Measurements from ENCODE around the gene PGLYRP3.

The PGLYRP3 gene

GRCh38 chr1:153312570-153313186 is at the start of gene PGLYRP3:
Gene PGLYRP3, minus strand, starts transcription at chr1:153312952. Its CDS starts 2,287 bp downstream, at chr1:153310665.
- DNase-seq = peak; percentile 10

- DNase-seq = peak; percentile 34
These were observed 49.5 kb upstream of the PGLYRP3 start for GRCh38 chr1:153362187-153362775.

- no peak for DNase-seq
These were observed 48.8 kb upstream of the PGLYRP3 start for GRCh38 chr1:153361480-153362109.

GRCh38 chr1:153360592-153361479 is 48.1 kb upstream of the PGLYRP3 start:
- DNase-seq = no peak

GRCh38 chr1:153360190-153360589 is 47.4 kb upstream of the PGLYRP3 start:
- no peak for DNase-seq

- no peak for DNase-seq
These were observed 46.5 kb upstream of the PGLYRP3 start for GRCh38 chr1:153359241-153359640.

GRCh38 chr1:153358691-153358975 is 45.9 kb upstream of the PGLYRP3 start:
- DNase-seq = no peak

- no peak for DNase-seq
These were observed 45.3 kb upstream of the PGLYRP3 start, which contains the start of gene S100A9 for GRCh38 chr1:153357853-153358690. Gene S100A9, plus strand, starts transcription at chr1:153357854. Its CDS starts 430 bp downstream, at chr1:153358284.

- DNase-seq = peak; percentile 34
These were observed 44.5 kb upstream of the PGLYRP3 start for GRCh38 chr1:153357076-153357852.

GRCh38 chr1:153356392-153357075 is 43.8 kb upstream of the PGLYRP3 start:
- peak; percentile 9 for DNase-seq

GRCh38 chr1:153355445-153356071 is 42.8 kb upstream of the PGLYRP3 start:
- peak; percentile 91 for DNase-seq

- DNase-seq = no peak
These were observed 41.9 kb upstream of the PGLYRP3 start for GRCh38 chr1:153354515-153355193.

- peak; percentile 68 for DNase-seq
These were observed 40.6 kb upstream of the PGLYRP3 start for GRCh38 chr1:153353226-153353947.

- peak; percentile 85 for DNase-seq
These were observed 39.8 kb upstream of the PGLYRP3 start for GRCh38 chr1:153352523-153352922.

GRCh38 chr1:153350321-153350957 is 37.7 kb upstream of the PGLYRP3 start:
- DNase-seq = no peak

GRCh38 chr1:153349363-153350320 is 36.9 kb upstream of the PGLYRP3 start:
- peak; percentile 44 for DNase-seq

Measured in NCI-H69 (cell line).